Stimulated activated CD8-positive, alpha-beta memory T cell treated with anti-CD3 and anti-CD28 coated beads, Interleukin-15, amount 100 ng/mL, for 4 hours (primary cell): ENCODE results near the gene ST8SIA6.
"Not testable (repeated sequence)": the region's sequence is repeated elsewhere in the genome, so short reads cannot be mapped to it uniquely, and the experiment has no call there.

Experiments
- DNase-seq, 2 donors: peaks; one replicate each; pipeline ENCODE4 v3.0.0-alpha.2; 2020; ENCODE audit warnings: low read depth in 2 of 2

Gene ST8SIA6

DNA sequence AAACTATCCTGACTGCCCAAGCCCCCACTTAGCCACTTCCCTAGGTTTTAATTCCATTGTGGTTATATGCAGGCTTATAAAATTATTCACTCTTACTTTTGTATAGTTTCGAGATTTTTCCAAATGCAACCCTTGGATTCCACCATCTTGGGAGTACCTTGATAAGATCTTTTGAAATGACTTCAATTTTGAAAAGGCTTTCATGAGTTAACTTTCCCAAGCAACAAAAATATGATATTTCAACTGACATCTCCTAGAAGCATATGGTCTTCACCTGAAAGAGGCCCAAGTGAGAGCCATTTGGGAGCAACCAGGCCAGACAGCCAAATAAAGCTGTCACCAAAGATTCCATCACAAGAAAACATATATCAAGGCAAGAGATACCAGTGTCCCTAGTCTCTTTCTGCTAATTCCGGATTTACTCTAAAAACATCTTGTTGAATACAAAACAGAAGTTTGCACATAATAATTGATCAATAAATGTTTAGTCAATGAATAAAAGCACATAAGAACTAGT is 1.7 kb upstream of the ST8SIA6 start:
- DNase-seq, result no peak

GRCh38 chr10:17455015-17455520 is 673 bp upstream of the ST8SIA6 start:
- no peak for DNase-seq

- no peak for DNase-seq
Observed at GRCh38 chr10:17453373-17454091, 863 bp downstream of the ST8SIA6 start.

DNA sequence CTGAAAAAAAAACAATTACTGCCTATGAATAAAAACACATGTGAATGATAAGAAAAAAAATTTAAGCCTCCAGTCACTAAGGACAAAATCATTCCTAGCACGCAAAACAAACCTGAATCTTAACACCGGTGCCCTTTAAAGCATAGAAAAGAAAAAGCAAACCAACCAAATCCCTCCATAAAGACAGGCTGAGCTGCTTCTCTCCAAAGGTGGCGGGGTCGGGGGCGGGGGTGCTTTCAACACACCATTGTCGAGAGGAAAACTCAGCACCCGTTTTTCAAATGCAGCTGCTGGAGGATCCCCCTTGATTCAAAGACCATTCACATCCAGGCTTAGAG is 1.4 kb downstream of the ST8SIA6 start:
- DNase-seq, result no peak

- DNase-seq, result no peak
Observed at GRCh38 chr10:17452060-17452841, 2.1 kb downstream of the ST8SIA6 start.

DNA sequence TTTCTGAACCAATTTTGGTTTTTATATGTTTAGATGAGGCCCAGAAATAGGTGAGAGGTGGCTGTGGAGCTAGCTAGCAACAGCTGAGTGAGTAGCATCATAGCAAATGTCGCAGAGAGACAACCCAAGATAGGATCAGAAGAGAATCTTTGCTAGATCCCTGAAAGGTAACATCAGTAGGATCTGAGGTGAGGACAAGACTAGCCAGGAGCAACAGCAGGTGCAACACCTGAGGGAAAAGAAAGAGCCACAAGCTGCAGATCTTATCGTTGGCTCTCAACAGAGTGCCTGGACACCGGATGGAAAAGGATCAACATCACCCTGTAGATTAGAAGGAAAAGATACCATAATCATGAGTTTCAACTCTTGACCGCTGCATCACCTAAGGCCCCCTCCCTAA is 4.4 kb downstream of the ST8SIA6 start:
- no peak for DNase-seq

DNA sequence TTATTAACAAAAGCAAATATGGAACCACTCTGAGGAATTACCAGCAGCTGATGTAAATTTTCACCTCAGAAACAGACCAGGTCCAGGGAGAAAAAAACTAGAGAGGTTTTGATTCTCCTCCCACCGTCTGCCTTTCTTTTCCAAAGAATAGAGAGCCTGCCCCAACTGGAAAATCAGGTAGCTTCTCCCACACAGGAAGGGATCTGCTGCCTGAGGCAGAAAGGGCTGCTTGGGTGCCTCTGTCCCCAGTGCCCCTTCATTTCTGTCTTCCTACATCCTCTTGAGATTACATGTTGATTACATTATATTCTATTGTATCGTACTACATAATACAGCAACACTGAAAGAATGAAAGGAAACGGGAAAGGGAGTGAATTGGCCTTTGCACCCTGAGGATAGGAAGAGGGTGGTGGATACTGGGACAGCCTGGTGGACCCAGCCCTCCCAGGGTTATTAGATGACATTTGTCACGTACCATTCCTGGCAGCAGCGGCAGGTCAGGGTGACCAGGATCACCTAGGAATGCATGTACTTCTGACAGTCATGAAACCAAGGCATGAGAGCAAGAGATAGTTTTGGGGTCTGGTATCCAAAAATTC is 8.9 kb downstream of the ST8SIA6 start:
- DNase-seq, result no peak

DNA sequence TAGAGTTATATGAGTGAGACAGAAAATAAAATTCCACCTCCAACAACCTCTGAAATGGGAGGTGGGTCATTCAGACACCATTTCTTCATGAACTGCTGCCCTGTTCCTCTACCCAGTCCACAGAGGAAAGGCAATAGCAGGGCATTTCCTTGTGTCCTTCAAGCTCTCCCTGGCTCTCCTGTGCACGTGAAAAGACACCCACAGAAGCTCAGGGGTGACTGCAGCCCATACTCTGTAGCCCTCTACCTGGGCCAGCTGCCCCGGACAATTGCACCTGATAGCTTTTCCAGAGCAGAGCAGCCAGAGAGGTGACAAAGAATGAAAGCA is 10.0 kb downstream of the ST8SIA6 start:
- no peak for DNase-seq

GRCh38 chr10:17443707-17444387 is 10.5 kb downstream of the ST8SIA6 start:
- DNase-seq, result no peak

DNA sequence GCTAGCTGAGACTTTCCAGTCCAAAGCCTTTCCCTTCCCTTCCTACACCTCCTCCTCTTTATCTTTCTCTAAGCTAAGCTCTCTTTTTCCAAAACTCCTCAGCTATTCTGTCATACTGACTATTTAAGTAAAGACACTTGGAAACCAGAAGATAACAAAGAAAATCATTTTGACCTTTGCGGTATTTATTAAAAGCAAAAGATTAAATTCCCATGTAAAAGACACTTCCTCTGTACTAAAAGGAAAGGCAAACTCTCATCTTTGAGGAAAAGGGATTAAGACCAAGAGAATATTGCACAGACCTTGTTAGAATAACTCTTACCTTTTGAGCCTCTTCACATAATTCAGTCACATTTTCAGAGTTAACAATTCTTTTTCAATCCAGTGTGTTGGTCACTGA is 15.8 kb downstream of the ST8SIA6 start:
- DNase-seq, result no peak

DNA sequence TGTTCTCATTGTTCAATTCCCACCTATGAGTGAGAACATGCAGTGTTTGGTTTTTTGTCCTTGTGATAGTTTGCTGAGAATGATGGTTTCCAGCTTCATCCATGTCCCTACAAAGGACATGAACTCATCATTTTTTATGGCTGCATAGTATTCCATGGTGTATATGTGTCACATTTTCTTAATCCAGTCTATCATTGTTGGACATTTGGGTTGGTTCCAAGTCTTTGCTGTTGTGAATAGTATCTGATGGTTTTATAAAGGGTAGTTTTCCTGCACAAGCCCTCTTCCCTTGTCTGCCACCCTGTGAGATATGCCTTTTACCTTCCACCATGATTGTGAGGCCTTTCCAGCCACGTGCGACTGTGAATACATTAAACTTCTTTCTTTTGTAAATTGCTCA is 17.8 kb downstream of the ST8SIA6 start:
- not testable (repeated sequence) for DNase-seq

DNA sequence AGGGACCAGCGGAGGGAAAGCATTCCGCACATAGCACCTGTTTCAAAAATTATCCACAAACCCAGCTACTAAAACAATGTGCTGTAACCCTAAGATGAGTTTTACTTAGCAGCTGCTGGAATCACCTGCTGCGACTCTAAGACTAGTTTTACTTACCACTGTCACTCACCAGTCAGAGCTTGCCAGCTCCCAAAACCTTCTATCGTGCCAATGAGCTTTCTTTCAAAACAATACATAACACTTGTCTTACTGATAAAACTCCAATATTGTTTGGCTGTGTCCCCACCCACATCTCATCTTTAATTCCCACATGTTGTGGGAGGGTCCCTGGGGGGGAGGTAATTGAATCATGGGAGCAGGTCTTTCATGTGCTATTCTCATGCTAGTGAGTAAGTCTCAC is 18.4 kb downstream of the ST8SIA6 start:
- no peak for DNase-seq

GRCh38 chr10:17435187-17435586 is 19.2 kb downstream of the ST8SIA6 start:
- DNase-seq, result no peak

GRCh38 chr10:17432723-17433122 is 21.7 kb downstream of the ST8SIA6 start:
- DNase-seq, result no peak

GRCh38 chr10:17431871-17432311 is 22.5 kb downstream of the ST8SIA6 start:
- no peak for DNase-seq

DNA sequence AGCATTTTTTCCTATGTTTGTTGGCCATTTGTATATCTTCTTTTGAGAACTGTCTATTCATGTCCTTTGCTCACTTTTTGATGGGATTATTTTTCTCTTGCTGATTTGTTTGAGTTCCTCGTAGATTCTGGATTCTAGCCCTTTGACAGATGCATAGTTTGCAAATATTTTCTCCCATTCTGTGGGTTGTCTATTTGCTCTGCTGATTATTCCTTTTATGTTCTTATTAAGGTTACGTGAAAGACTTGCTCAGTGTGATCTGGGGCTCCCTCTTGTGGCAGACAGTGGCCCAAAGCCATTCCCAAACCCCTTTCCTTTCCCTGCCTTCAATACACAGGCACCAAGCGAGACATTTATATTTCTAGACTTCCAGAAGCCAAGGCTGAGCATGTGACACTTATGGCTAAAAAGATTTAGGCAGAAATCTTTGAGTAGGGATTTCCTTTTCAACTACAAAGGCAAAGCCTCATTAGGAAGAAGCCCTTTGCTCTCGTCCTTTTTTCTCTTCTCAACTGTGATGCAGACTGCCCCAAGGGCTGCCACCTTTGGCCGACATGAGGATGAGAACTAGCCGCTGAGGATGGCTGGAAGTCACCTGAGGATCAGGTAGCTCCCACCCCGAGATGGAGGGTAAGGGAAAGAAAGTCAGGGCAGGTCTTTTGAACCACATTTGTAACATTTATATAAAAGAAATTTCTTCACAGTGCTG is 23.6 kb downstream of the ST8SIA6 start:
- no peak for DNase-seq

DNA sequence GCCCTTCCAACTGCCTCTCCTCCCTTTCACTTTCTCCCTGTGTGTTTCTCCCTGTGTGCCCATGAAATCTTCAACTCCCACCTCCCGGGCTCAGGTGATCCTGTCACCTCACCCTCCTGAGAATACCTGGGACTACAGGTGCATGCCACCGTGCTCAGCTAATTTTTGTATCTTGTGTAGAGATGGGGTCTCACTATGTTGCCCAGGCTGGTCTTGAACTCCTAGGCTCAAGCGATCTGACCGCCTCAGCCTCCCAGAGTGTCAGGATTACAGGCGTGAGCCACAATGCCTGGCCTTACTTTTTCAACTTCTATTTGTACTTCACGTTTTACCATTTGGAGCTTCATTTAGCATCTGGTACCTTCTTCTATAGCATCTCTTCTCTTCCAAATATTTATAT is 24.9 kb downstream of the ST8SIA6 start:
- no peak for DNase-seq

- peak; percentile 45 to 60 for DNase-seq
Observed at GRCh38 chr10:17428351-17429097, 25.9 kb downstream of the ST8SIA6 start.

DNA sequence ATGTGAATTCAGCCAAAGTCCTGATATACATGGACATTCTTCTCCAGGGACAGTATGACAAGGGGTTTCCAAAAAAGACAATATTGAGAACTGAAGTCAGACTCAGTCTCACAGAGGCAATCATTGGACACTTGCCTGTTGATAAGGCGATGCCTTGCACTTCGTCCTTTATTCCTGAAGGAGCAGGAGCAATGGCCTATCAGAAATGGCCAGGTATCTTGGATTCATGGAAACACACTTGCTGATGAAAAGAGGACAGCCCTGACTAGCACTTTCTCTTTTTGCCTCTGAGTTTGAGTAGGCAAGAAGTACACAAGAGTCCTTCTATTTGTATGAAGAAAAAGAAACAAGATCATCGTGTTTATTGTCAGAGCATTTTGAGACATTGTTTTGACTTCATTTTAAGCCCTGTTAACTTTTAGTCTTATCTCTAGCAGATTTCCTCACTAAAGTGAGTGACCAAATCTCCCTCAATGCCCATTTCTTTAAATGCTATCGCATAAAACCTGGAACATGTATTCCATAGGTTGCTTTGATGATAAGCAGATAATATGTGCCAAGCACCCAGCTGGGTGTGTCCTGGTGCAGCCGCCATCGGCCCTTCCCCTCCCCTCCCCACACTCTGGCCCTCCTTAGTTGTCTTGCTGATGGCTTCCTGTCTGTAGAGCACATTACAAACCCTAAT is 26.6 kb downstream of the ST8SIA6 start:
- DNase-seq, result no peak

- DNase-seq, result no peak
Observed at GRCh38 chr10:17427201-17427600, 27.2 kb downstream of the ST8SIA6 start.
